Right cardiac atrium (tissue), 5 donors: ENCODE data around the gene LMOD3. TPM values are rescaled to one million over a fixed set of nuclear protein-coding genes. Genes with fewer than 3 reads are reported as not detected.

Experiments
- polyA plus RNA-seq: library from polyadenylated mRNA; stranded (reverse); fragments of 200-250 nt; gene quantifications from one replicate; pipeline ENCODE4 v1.2.3, GENCODE V29; 2013
- total RNA-seq, 4 donors: library from RNA; stranded (reverse); fragmentation: NEBNext Ultra II Directional; extraction: Animal tissue kit (Norgen Biotek cat#: 25700); gene quantifications; one replicate each; pipeline ENCODE4 v1.2.1, GENCODE V29; 2021
- donor health status: healthy with polysubstance abuse.
- donor health status: DM: no; HTN: yes; CAD: no.
- donor health status: DM: no; HTN: no; CAD: no.
- donor health status: DM: no; HTN: yes; CAD: no; lungs with severe emphysema.
- donor health status: DM: yes; HTN: yes; CAD: no.

LMOD3 gene
- total and polyA plus RNA-seq, 5 donors = 44.1 to 127 (median 63.8) TPM

Other genes with a start within 250 kb of the LMOD3 start
- gene TAFA4, start 190.0 kb downstream of the LMOD3 start, total RNA-seq = not detected
- not detected for gene TAFA4, start 190.0 kb downstream of the LMOD3 start, polyA plus RNA-seq
- gene EOGT, start 108.9 kb downstream of the LMOD3 start, total RNA-seq = 100 to 1,000 TPM in 1 of 4 donors, 10 to 100 TPM in 3; 47.5 to 112 (median 56.6) TPM
- gene EOGT, start 108.9 kb downstream of the LMOD3 start, polyA plus RNA-seq = 26.1 TPM
- gene TMF1, start 70.3 kb downstream of the LMOD3 start, total RNA-seq = 10 to 100 TPM; 21.1 to 28.5 (median 22.5) TPM
- 6.7 TPM for gene TMF1, start 70.3 kb downstream of the LMOD3 start, polyA plus RNA-seq
- 10 to 100 TPM; 63.8 to 67.5 (median 65.2) TPM for gene UBA3, start 42.2 kb downstream of the LMOD3 start, total RNA-seq
- gene UBA3, start 42.2 kb downstream of the LMOD3 start, polyA plus RNA-seq = 51.4 TPM
- gene ARL6IP5, start 37.7 kb downstream of the LMOD3 start, total RNA-seq = 100 to 1,000 TPM; 162 to 233 (median 227) TPM
- 261 TPM for gene ARL6IP5, start 37.7 kb downstream of the LMOD3 start, polyA plus RNA-seq